Activated gamma-delta T cell treated with Interleukin-2 at 50 U/mL for 16 hours (primary cell): ENCODE measurements around the gene EVC.
A peak's percentile ranks its signal among the peaks of the same experiment; 100 is the strongest.

Experiments used
- DNase-seq: peaks from one replicate; pipeline ENCODE4 v3.0.0-alpha.2; 2020

Gene EVC

GRCh38 chr4:5710961-5711478, at the start of gene EVC:
Gene EVC (plus strand): TSS chr4:5711201. CDS start chr4:5711381, 180 bp downstream.
- peak; percentile 7 for DNase-seq

DNA sequence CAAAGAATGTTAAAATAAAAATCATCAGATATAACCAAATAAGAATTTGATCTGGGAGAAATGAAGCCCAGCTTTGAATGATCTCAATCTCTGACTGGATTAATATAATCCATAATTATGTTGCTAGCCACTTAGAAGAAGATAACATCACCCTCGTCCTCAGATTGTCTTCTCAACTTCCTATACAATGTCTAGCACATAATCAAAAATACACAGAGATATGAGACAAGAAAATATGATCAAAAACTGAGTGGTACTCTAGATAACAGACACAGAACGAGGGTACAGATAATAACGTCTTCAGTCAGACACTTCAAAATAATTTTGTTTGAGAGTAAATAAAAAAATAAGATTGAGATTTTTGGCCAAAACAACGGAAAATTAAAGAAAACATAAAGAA, 49.8 kb upstream of the EVC start:
- no peak for DNase-seq

DNA sequence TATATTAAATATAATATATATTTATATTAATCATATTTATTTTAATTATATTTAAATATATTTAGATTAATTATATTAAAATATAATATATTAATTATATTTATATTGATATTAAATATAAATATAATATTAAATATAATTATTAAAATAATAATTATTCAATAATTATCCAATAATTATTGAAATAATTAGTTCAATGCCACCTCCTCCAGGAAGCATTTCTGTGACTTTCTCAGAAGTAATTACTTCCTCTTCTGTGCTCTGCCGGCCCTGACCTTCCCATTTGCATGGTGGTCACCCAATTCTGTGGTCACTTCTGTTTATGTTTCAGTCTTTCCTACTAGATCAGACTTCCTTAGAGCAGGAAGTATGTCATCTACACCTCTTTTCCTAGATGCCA, 48.4 kb upstream of the EVC start:
- no peak for DNase-seq

- DNase-seq = no peak
Observed at GRCh38 chr4:5664778-5665177, 46.2 kb upstream of the EVC start.

DNA sequence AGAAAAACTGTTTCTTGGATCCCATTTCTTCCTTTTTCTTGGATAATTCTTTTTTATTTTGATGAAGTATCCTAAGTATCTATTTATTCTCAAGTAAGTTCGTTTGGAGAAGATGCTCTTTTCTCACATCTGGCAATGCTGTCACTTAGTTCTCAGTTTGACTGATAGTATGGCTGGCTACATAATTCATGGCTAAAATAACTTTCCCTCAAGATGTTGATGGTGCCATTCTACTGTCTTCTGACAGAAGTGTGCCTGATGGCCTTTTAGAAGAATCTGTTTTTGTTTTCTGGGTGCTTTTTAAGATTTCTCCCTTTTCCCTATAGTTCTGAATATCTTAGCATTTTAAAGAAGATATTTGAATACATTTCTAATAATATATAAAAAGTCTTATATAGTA, 44.3 kb upstream of the EVC start:
- DNase-seq = no peak

- no peak for DNase-seq
Observed at GRCh38 chr4:5676763-5677162, 34.2 kb upstream of the EVC start.

DNA sequence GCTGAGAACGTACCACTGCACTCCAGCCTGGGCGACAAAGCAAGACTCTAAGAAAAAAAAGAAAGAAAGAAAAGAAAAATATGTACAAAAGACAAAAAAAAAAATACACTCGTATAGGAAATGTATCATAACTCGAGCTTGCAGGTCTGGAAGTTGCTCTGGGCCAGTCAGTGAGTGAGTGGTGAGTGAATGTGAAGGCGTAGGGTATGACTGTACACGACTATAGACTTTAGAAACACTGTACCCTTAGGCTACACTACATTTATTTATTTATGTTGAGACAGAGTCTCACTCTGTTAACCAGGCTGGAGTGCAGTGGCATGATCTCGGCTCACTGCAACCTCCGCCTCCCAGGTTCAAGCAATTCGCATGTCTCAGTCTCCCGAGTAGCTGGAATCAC, 32.0 kb upstream of the EVC start:
- DNase-seq = no peak

- no peak for DNase-seq
Observed at GRCh38 chr4:5683566-5683965, 27.4 kb upstream of the EVC start.

DNA sequence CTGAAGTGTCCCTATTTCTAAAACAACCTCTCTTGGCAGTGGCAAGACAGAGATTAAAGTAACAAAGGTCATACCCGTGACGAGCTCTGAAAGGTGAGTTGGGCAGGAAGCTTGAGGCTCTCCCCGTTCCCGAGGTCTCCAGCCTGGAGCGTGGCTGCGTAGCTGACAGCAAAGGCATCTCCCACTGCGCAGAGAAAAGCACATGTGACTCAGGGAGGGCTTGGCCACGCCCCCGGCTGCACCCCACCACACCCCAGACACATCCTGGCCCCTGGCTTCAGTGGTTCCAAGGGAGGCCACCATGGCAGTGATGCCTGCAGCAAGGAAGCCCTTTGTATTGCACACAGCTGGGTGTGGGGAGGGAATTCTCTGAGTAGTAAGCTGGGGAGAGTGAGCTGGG, 25.7 kb upstream of the EVC start:
- no peak for DNase-seq

- no peak for DNase-seq
Observed at GRCh38 chr4:5686338-5686737, 24.7 kb upstream of the EVC start.

DNA sequence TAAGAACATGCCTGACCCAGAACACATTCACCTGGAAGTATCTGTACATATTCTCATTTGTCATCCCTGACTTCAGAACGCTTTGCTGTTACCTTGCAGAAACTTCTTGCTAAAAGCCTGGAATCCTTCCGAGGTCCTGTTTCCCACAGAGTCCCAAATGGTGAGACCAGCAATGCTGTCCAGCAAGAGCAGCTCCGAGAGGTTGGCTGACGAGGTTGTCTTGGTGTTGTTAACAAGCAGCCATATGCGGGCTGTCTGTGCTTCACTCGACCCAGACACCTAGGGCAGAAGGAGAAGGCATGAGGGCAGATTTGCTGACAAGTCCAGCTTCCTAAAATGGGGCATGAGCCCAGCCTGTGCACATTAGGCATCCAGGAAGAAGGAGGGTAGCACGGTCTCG, 21.9 kb upstream of the EVC start:
- DNase-seq = no peak

GRCh38 chr4:5691491-5692132, 19.4 kb upstream of the EVC start:
- DNase-seq = no peak

DNA sequence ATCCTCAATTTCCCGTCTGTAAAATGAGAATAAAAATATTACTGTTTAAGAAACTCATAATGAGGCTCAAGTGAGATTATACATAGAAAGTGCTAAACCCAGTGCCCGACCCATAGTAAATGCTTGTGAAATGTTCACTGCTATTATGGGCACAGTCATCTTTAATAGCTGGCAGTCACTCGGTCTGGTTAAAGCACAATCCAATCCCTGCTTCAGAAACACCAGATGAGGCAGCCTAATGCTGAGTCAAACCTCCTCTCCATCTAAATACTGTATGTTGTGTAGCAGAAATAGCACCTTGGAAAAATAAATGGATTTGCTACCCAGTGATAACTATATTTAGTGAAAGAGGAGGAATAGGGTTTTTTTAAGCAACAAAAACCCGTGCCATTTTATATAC, 17.1 kb upstream of the EVC start:
- DNase-seq = no peak

DNA sequence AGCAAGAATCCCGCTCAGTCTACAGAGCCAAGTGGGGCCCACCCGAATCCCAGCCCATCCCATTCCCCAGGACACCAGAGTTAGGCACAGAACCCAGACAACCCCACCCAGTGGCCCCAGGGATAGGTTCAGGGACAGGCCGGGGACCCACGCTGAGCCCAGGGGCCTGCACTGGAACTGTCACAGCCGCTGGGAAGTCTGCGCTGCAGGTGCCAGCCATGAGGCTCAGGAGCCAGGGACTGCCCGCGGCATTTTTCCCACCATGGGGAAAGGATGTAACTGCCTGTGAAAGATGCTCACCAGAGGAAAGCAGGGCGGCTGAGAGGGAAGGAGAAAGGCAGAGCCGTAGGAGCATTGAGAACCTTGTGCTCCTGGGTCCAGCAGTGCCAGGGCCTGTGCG, 14.7 kb upstream of the EVC start:
- DNase-seq = no peak

DNA sequence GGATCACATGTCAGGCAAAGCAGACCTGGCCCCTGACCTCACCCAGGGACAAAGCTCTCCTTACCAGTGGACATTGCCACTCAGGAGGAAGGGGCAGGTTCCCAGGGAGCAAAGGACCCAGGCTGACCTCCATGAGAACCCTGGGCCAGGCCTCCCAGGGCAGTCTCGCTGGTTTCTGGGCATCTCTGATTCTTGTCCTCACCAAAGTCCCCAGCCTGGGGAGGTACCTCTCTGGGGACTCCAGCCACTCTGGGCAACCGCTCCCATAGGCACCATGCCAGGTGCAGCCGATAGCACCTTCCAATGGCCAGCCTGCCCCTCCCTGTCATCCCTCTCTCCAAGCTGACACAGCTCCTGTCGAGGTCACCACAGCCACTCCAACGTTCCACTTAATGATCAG, 10.5 kb upstream of the EVC start:
- no peak for DNase-seq

DNA sequence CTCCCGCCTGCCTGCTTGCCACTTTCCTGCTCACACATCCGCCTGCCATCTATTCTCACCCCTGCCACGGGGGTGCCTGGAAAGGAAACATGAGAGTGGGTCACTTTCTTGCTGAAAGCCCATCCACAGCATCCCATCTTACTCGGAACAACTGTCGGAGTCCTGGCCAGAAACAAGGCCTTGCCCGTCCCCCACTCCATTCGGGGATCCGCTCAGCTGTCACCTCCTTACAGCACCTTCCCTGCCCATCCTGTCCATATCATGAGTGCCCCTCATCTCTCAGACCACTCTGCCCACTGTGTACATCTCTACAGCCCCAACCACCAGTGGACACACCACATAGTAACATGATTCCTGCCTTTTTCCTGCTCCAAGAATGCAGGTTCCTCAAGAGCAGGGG, 9.0 kb upstream of the EVC start:
- no peak for DNase-seq

- no peak for DNase-seq
Observed at GRCh38 chr4:5703831-5704230, 7.2 kb upstream of the EVC start.

DNA sequence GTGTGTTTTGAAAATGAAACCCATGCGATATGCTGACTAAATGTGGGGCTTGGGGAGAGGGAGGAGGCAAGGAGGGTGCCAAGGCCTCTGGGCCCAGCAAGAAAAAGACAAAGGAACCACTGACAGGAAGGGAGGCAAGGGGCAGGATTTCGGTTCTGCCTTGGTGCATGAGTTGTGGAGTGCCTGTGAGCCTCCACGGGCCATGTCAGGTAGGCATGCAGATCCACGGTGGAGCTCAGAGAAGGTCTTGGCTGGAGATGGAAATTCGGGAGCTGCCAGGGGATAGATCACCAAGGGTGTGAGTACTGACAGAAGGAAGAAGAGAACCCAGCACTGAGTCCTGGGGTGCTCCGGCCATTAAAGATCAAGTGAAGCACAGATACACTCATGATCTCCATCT, 6.7 kb upstream of the EVC start:
- DNase-seq = no peak

GRCh38 chr4:5705647-5706320, 5.2 kb upstream of the EVC start:
- DNase-seq = no peak

GRCh38 chr4:5706486-5707290, 4.3 kb upstream of the EVC start:
- no peak for DNase-seq

DNA sequence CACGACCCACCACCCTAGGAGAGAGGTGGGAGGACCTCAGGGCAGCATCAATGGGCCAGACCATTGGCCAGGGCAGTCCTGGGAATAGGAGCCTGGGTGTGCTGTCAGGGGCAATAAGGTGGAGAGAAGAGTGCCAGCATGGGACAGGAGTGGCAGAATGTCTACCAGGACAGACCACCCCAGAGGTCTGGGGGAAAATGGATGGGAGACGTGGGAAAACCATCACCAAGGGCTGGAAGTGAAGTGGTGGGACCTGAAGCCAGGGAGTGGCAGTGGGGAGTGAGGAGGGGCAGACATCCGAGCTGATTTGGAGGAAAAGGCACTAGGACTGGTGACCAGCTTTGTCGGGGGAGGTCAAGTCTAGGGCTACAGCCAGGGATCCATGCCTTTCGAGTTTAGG, 3.6 kb upstream of the EVC start:
- no peak for DNase-seq

GRCh38 chr4:5707778-5708448, 3.1 kb upstream of the EVC start:
- no peak for DNase-seq

GRCh38 chr4:5708449-5709206, 2.4 kb upstream of the EVC start, which contains the start of gene EVC2:
Gene EVC2 (minus strand): TSS chr4:5708559. CDS start chr4:5708513, 46 bp downstream.
- DNase-seq = peak; percentile 9
